ENCODE measurements around the gene LCA5. TPM values are rescaled to one million over a fixed set of nuclear protein-coding genes. Genes with fewer than 3 reads are reported as not detected.

The LCA5 gene
- total RNA-seq, 1 experiment from 2014 or later: 2.3 TPM

GRCh38 chr6:79586548-79586947, 49.3 kb upstream of the LCA5 start:
- no peak overlapping the region; a peak in 1 of 5 replicates for H3K4me3 Mint-ChIP-seq

More at GRCh38 chr6:79586548-79586947, 49.3 kb upstream of the LCA5 start:
- no peaks in the 10 kb centered on the region for H3K27me3 ChIP-seq (ENCODE audit: insufficient read depth, low read length)
- Mint-ChIP-seq H3K27me3 (ENCODE audit: low read depth) (no peaks in the 10 kb centered on the region), H3K36me3 (ENCODE audit: insufficient read depth in 1 of 3, low read depth in 3 of 3) (peaks cover 0 to 2% (median 0%) of the 10 kb centered on the region in 3 experiments; a peak in 2 of 7 replicates), H3K4me1 (peaks cover 0 to 3% of the 10 kb centered on the region in 2 experiments; a peak in 1 of 4 replicates), H3K27ac (no peak overlapping the region), H3K9me3 (peaks cover 9% of the 10 kb centered on the region in 2 experiments)
- H2BK12ac ChIP-seq (ENCODE audit: insufficient read length, low read depth, low read length): no peak overlapping the region
- H2BK15ac ChIP-seq (ENCODE audit: low read depth, low read length): no peak overlapping the region
- no peak overlapping the region for H4K8ac ChIP-seq (replicated peaks; ENCODE audit: insufficient read length, low read depth, low read length)
- H3K23me2 ChIP-seq (ENCODE audit: insufficient read length, low read depth, low read length, poor library complexity, severe bottlenecking): no peaks in the 10 kb centered on the region
- peak; percentile 36 for DNase-seq
- no peaks in the 10 kb centered on the region for H3K9me3 ChIP-seq (ENCODE audit: control insufficient read depth, low read depth, low read length)
- no peak overlapping the region for H3K56ac ChIP-seq (ENCODE audit: insufficient read length, low read depth, low read length)
- H3T11ph ChIP-seq (ENCODE audit: low read length): no peak overlapping the region
- peak; percentile 68 for TF ChIP-seq CTCF (conservative IDR thresholded peaks at IDR 0.05)
- H3K4me2 ChIP-seq (ENCODE audit: insufficient read depth, insufficient read length, low read length): no peak overlapping the region
- H3K23ac ChIP-seq (ENCODE audit: insufficient read length, low read depth, low read length): no peak overlapping the region
- H3K27ac ChIP-seq (ENCODE audit: insufficient read length, low read depth, low read length): no peak overlapping the region
- no peak overlapping the region for H3K4ac ChIP-seq (ENCODE audit: low read depth, low read length)
- H3K18ac ChIP-seq (ENCODE audit: insufficient read length, low read depth, low read length): no peak overlapping the region
- H2AK5ac ChIP-seq (ENCODE audit: insufficient read length, low read length): no peak overlapping the region
- no peak overlapping the region for H4K91ac ChIP-seq (ENCODE audit: insufficient read length, low read depth, low read length)
- H2BK120ac ChIP-seq (ENCODE audit: low read depth, low read length, poor library complexity, severe bottlenecking): no peak overlapping the region
- H3K14ac ChIP-seq (ENCODE audit: insufficient read depth, low read length): no peak overlapping the region
- H3K79me2 ChIP-seq (ENCODE audit: insufficient read depth, low read length): no peaks in the 10 kb centered on the region
- no peaks in the 10 kb centered on the region for H3K4me1 ChIP-seq (ENCODE audit: insufficient read depth, low read length)
- H4K5ac ChIP-seq (ENCODE audit: insufficient read length, low read depth, low read length): no peak overlapping the region
- no peak overlapping the region for H3K9ac ChIP-seq (ENCODE audit: extremely low read depth, insufficient read length, low read length)
- H2BK5ac ChIP-seq (ENCODE audit: insufficient read length, low read length): no peak overlapping the region
- no peak overlapping the region for H2AFZ ChIP-seq (ENCODE audit: low read length)
- H3K79me1 ChIP-seq (ENCODE audit: insufficient read depth, low read depth, low read length, poor library complexity, severe bottlenecking): no peaks in the 10 kb centered on the region
- no peaks in the 10 kb centered on the region for H4K20me1 ChIP-seq (ENCODE audit: control insufficient read depth, insufficient read depth, insufficient read length)
- no peak overlapping the region for H2BK20ac ChIP-seq (ENCODE audit: low read depth, low read length, poor library complexity, severe bottlenecking)
